GM13977 (cell line): ENCODE results near the gene ILK.
A peak's percentile ranks its signal among the peaks of the same experiment; 100 is the strongest.

ENCODE experiments used
- DNase-seq: peaks from one replicate; pipeline ENCODE4 v3.0.0; 2012; ENCODE audit warnings: low spot score
- in situ Hi-C: fragments of 300-500 bp; cut with MboI; formaldehyde crosslinking; loops from one replicate; pipeline ENCODE4 v1.12.0; 2022; ENCODE audit warnings: low sequenced_read_pairs, low pct_unique_long_range_greater_than_20kb, mixed read lengths, inconsistent platforms; ENCODE audit not compliant: unreplicated experiment
- TF ChIP-seq, protein P1 (sequence below): IDR thresholded peaks from 2 replicates; pipeline ENCODE4 v1.5.1; 2012; ENCODE audit warnings: mild to moderate bottlenecking, control low read depth; ENCODE audit not compliant: insufficient read depth; ENCODE audit errors: extremely low read depth, missing control alignments

Gene ILK

GRCh38 chr11:6656584-6656915, 53.0 kb downstream of the ILK start:
- TF ChIP-seq, protein P1, sequence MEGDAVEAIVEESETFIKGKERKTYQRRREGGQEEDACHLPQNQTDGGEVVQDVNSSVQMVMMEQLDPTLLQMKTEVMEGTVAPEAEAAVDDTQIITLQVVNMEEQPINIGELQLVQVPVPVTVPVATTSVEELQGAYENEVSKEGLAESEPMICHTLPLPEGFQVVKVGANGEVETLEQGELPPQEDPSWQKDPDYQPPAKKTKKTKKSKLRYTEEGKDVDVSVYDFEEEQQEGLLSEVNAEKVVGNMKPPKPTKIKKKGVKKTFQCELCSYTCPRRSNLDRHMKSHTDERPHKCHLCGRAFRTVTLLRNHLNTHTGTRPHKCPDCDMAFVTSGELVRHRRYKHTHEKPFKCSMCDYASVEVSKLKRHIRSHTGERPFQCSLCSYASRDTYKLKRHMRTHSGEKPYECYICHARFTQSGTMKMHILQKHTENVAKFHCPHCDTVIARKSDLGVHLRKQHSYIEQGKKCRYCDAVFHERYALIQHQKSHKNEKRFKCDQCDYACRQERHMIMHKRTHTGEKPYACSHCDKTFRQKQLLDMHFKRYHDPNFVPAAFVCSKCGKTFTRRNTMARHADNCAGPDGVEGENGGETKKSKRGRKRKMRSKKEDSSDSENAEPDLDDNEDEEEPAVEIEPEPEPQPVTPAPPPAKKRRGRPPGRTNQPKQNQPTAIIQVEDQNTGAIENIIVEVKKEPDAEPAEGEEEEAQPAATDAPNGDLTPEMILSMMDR = no peak
- in situ Hi-C loops = no loop called here
- DNase-seq = peak; percentile 5

- in situ Hi-C loops = no loop called here
- TF ChIP-seq, protein P1 = no peak
- peak; percentile 13 for DNase-seq
Observed at GRCh38 chr11:6656936-6657335, 53.4 kb downstream of the ILK start.

- DNase-seq = no peak
- in situ Hi-C loops = no loop called here
- TF ChIP-seq, protein P1 = no peak
Observed at GRCh38 chr11:6657346-6657745, 53.8 kb downstream of the ILK start.

GRCh38 chr11:6658647-6659046, 55.1 kb downstream of the ILK start:
- in situ Hi-C loops = no loop called here
- no peak for DNase-seq
- TF ChIP-seq, protein P1 = no peak
